Subcutaneous abdominal adipose tissue (tissue), 5 donors: ENCODE data around the gene CIB2.

Experiments used
- H3K27ac ChIP-seq: one replicate; pipeline ENCODE4 v1.7.0; 2013; ENCODE audit warnings: low read depth, mild to moderate bottlenecking, inconsistent platforms, low read length, moderate library complexity
- H3K27me3 ChIP-seq, 5 donors: one replicate each; pipeline ENCODE4 v1.7.0; 2013; ENCODE audit warnings: low read length in 5 of 5, inconsistent platforms in 1 of 5; ENCODE audit not compliant: control insufficient read depth in 5 of 5, insufficient read depth in 4 of 5
- H3K36me3 ChIP-seq, 5 donors: one replicate each; pipeline ENCODE4 v1.7.0; 2013; ENCODE audit warnings: low read length in 5 of 5; ENCODE audit not compliant: control insufficient read depth in 5 of 5, insufficient read depth in 5 of 5
- H3K4me1 ChIP-seq, 5 donors: one replicate each; pipeline ENCODE4 v1.7.0; 2013; ENCODE audit warnings: low read length in 5 of 5, mild to moderate bottlenecking in 3 of 5, moderate library complexity in 1 of 5; ENCODE audit not compliant: control insufficient read depth in 5 of 5, insufficient read depth in 5 of 5
- H3K4me3 ChIP-seq, 5 donors: one replicate each; pipeline ENCODE4 v1.7.0; 2013; ENCODE audit warnings: low read length in 5 of 5, low read depth in 1 of 5
- H3K9ac ChIP-seq, 5 donors: one replicate each; pipeline ENCODE4 v1.7.0; 2013; ENCODE audit warnings: low read length in 5 of 5, mild to moderate bottlenecking in 4 of 5, moderate library complexity in 3 of 5
- H3K9me3 ChIP-seq, 5 donors: one replicate each; pipeline ENCODE4 v1.7.0; 2013; ENCODE audit warnings: low read length in 5 of 5; ENCODE audit not compliant: control insufficient read depth in 5 of 5
- donor health status: healthy.
- donor health status: healthy.
- donor health status: healthy.
- donor health status: healthy.
- donor health status: healthy.

Gene CIB2

GRCh38 chr15:78077053-78077870, 54.0 kb downstream of the CIB2 start, which contains the start of gene TBC1D2B:
TBC1D2B (minus strand) TSS chr15:78077711; CDS start chr15:78077652, 59 bp downstream.
- no peaks in the 10 kb centered on the region for H3K27me3 ChIP-seq
- H3K27ac ChIP-seq = peak within 1 kb of the TSS; percentile 98
- H3K4me1 ChIP-seq = peaks cover 15 to 58% (median 56%) of the 10 kb centered on the region in 5 donors
- H3K9me3 ChIP-seq = no peaks in the 10 kb centered on the region
- H3K9ac ChIP-seq = peak within 1 kb of the TSS; percentile 67 to 92 (median 90)
- H3K36me3 ChIP-seq = no peaks in the 10 kb centered on the region
- H3K4me3 ChIP-seq = peak within 1 kb of the TSS; percentile 92 to 99 (median 97)

- Histone ChIP-seq H3K4me3 (peak overlapping the region; percentile 92 to 99 (median 97)), H3K4me1 (peaks cover 14 to 63% (median 60%) of the 10 kb centered on the region in 5 donors), H3K36me3 (no peaks in the 10 kb centered on the region), H3K9ac (peak overlapping the region; percentile 67 to 92 (median 90)), H3K27ac (peak overlapping the region; percentile 98), H3K27me3 (no peaks in the 10 kb centered on the region), H3K9me3 (no peaks in the 10 kb centered on the region)
These were observed 54.8 kb downstream of the CIB2 start for GRCh38 chr15:78076231-78077052.

GRCh38 chr15:78075490-78076230, 55.6 kb downstream of the CIB2 start:
- H3K9ac ChIP-seq = peak overlapping the region; percentile 50 to 91 (median 67)
- peak overlapping the region; percentile 92 to 99 (median 97) for H3K4me3 ChIP-seq
- peak overlapping the region; percentile 98 for H3K27ac ChIP-seq
- H3K4me1 ChIP-seq = peaks cover 14 to 71% (median 65%) of the 10 kb centered on the region in 5 donors
- H3K9me3 ChIP-seq = no peaks in the 10 kb centered on the region
- H3K27me3 ChIP-seq = no peaks in the 10 kb centered on the region
- H3K36me3 ChIP-seq = no peaks in the 10 kb centered on the region

GRCh38 chr15:78073046-78073787, 58.0 kb downstream of the CIB2 start:
- peak overlapping the region; percentile 15 to 53 (median 44) for H3K9ac ChIP-seq
- H3K4me3 ChIP-seq = peak overlapping the region in 3 of 5 donors; percentile 1 to 20 (median 7)
- no peaks in the 10 kb centered on the region for H3K27me3 ChIP-seq
- H3K36me3 ChIP-seq = no peaks in the 10 kb centered on the region
- peaks cover 23 to 95% (median 89%) of the 10 kb centered on the region in 5 donors for H3K4me1 ChIP-seq
- H3K9me3 ChIP-seq = no peaks in the 10 kb centered on the region
- H3K27ac ChIP-seq = peak overlapping the region; percentile 98

GRCh38 chr15:78072080-78072892, 59.0 kb downstream of the CIB2 start:
- H3K27ac ChIP-seq = peak overlapping the region; percentile 98
- no peaks in the 10 kb centered on the region for H3K36me3 ChIP-seq
- peaks cover 26 to 100% (median 93%) of the 10 kb centered on the region in 5 donors for H3K4me1 ChIP-seq
- no peaks in the 10 kb centered on the region for H3K27me3 ChIP-seq
- peak overlapping the region; percentile 16 to 53 (median 44) for H3K9ac ChIP-seq
- peak overlapping the region; percentile 7 to 43 (median 27) for H3K4me3 ChIP-seq
- no peaks in the 10 kb centered on the region for H3K9me3 ChIP-seq

- H3K27ac ChIP-seq = peak overlapping the region; percentile 98
- peaks cover 26 to 100% (median 95%) of the 10 kb centered on the region in 5 donors for H3K4me1 ChIP-seq
- no peak overlapping the region for H3K4me3 ChIP-seq
- H3K9me3 ChIP-seq = no peaks in the 10 kb centered on the region
- no peaks in the 10 kb centered on the region for H3K36me3 ChIP-seq
- H3K9ac ChIP-seq = peak overlapping the region in 2 of 5 donors; percentile 18 to 52
- H3K27me3 ChIP-seq = no peaks in the 10 kb centered on the region
These were observed 59.9 kb downstream of the CIB2 start for GRCh38 chr15:78071383-78071782.

GRCh38 chr15:78070049-78070700, 61.1 kb downstream of the CIB2 start:
- no peaks in the 10 kb centered on the region for H3K9me3 ChIP-seq
- peak overlapping the region in 1 of 5 donors; percentile 29 for H3K4me3 ChIP-seq
- peaks cover 29 to 100% (median 95%) of the 10 kb centered on the region in 5 donors for H3K4me1 ChIP-seq
- H3K27me3 ChIP-seq = no peaks in the 10 kb centered on the region
- no peaks in the 10 kb centered on the region for H3K36me3 ChIP-seq
- peak overlapping the region; percentile 98 for H3K27ac ChIP-seq
- no peak overlapping the region for H3K9ac ChIP-seq

- H3K4me1 ChIP-seq = peaks cover 30 to 100% (median 94%) of the 10 kb centered on the region in 5 donors
- no peaks in the 10 kb centered on the region for H3K27me3 ChIP-seq
- H3K9ac ChIP-seq = peak overlapping the region in 4 of 5 donors; percentile 14 to 57 (median 34)
- no peaks in the 10 kb centered on the region for H3K36me3 ChIP-seq
- H3K27ac ChIP-seq = peak overlapping the region; percentile 98
- peak overlapping the region in 2 of 5 donors; percentile 12 to 34 for H3K4me3 ChIP-seq
- H3K9me3 ChIP-seq = no peaks in the 10 kb centered on the region
These were observed 61.7 kb downstream of the CIB2 start for GRCh38 chr15:78069462-78070029.
